Ishikawa (cell line): ENCODE measurements around the gene PADI1.

ENCODE experiments used
- CEBPB ChIP-seq: IDR thresholded peaks from 2 replicates; pipeline ENCODE4 v1.6.1; 2012
- EP300 ChIP-seq: IDR thresholded peaks from 2 replicates; pipeline ENCODE4 v1.6.1; 2012; ENCODE audit warnings: borderline replicate concordance
- RAD21 ChIP-seq: IDR thresholded peaks from 2 replicates; pipeline ENCODE4 v1.6.1; 2012; ENCODE audit warnings: low read depth
- TCF12 ChIP-seq: IDR thresholded peaks from 2 replicates; pipeline ENCODE4 v1.6.1; 2012; ENCODE audit warnings: low read depth
- TEAD4 ChIP-seq: IDR thresholded peaks from 2 replicates; pipeline ENCODE4 v1.6.1; 2012
- ZBTB7A ChIP-seq: IDR thresholded peaks from 2 replicates; pipeline ENCODE4 v1.6.1; 2012; ENCODE audit warnings: low read depth
- TF ChIP-seq, protein P1 (sequence below): IDR thresholded peaks from 2 replicates; pipeline ENCODE4 v1.6.1; 2012; ENCODE audit warnings: low read depth, mild to moderate bottlenecking
- TF ChIP-seq, protein P2 (sequence below): IDR thresholded peaks from 2 replicates; pipeline ENCODE4 v1.6.1; 2012

DNA sequence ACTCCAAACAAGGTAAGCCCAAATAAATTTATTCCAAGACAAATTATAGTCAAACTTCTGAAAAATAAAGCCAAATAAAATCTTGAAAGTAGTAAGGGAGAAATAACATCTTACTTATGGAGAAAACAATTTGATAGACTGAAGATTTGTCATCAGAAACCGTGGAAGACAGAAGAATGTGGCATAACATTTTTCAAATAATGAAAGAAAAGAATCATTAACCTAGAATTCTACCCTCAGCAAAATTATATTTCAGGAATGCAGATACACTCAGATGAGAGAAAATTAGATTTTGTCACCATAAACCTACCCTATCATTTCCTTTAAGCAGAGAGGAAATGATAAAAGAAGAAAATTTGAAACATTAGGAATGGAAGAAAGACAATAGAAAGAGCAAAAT, 27.3 kb upstream of the PADI1 start:
- no peak for TF ChIP-seq RAD21
- no peak for TF ChIP-seq ZBTB7A
- no peak for TF ChIP-seq CEBPB
- no peak for TF ChIP-seq EP300
- no peak for TF ChIP-seq TCF12
- TF ChIP-seq, protein P1, sequence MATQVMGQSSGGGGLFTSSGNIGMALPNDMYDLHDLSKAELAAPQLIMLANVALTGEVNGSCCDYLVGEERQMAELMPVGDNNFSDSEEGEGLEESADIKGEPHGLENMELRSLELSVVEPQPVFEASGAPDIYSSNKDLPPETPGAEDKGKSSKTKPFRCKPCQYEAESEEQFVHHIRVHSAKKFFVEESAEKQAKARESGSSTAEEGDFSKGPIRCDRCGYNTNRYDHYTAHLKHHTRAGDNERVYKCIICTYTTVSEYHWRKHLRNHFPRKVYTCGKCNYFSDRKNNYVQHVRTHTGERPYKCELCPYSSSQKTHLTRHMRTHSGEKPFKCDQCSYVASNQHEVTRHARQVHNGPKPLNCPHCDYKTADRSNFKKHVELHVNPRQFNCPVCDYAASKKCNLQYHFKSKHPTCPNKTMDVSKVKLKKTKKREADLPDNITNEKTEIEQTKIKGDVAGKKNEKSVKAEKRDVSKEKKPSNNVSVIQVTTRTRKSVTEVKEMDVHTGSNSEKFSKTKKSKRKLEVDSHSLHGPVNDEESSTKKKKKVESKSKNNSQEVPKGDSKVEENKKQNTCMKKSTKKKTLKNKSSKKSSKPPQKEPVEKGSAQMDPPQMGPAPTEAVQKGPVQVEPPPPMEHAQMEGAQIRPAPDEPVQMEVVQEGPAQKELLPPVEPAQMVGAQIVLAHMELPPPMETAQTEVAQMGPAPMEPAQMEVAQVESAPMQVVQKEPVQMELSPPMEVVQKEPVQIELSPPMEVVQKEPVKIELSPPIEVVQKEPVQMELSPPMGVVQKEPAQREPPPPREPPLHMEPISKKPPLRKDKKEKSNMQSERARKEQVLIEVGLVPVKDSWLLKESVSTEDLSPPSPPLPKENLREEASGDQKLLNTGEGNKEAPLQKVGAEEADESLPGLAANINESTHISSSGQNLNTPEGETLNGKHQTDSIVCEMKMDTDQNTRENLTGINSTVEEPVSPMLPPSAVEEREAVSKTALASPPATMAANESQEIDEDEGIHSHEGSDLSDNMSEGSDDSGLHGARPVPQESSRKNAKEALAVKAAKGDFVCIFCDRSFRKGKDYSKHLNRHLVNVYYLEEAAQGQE, result no peak
- TF ChIP-seq, protein P2, sequence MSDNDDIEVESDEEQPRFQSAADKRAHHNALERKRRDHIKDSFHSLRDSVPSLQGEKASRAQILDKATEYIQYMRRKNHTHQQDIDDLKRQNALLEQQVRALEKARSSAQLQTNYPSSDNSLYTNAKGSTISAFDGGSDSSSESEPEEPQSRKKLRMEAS, result no peak
- no peak for TF ChIP-seq TEAD4
